HG03342 (cell line): ENCODE results near the gene PILRB.
"Not testable (repeated sequence)": the region's sequence is repeated elsewhere in the genome, so short reads cannot be mapped to it uniquely, and the experiment has no call there.

Experiments used
- ATAC-seq: cut with Tn5 transposase; IDR thresholded peaks from one replicate; pipeline ENCODE4 v1.9.1; 2021; ENCODE audit warnings: mild to moderate bottlenecking, moderate library complexity; ENCODE audit not compliant: unreplicated experiment

PILRB gene

DNA sequence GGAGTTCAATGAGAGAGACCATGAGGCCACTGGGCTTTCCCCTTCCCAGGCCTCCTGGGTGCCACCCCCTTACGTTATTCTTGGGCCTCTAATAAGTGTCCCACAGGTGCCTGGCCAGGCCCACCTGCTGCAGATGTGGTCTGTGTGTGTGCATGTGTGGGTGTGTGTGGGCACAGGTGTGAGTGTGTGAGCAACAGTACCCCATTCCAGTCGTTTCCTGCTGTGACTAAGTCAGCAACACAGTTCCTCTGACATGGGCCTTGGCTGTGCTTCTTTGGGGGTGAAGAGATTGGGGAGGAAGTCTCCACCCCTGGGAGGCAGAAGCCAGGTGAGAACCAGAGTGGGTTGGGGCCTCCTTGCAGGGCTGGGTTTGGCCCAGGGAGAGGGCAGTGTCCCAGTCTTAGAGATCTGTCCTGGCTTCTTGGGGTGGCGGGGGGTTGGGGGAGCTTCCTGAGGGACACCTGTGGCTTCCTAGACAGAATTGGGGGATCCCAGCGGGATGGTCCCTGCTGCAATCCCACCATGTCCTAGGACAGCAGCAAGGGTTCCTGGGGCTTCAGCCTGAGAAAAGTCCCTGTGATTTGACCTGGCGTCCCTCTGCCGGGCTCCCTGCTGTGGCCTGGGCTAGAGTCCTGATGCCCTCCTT, 4.1 kb upstream of the PILRB start:
- ATAC-seq, result no peak

DNA sequence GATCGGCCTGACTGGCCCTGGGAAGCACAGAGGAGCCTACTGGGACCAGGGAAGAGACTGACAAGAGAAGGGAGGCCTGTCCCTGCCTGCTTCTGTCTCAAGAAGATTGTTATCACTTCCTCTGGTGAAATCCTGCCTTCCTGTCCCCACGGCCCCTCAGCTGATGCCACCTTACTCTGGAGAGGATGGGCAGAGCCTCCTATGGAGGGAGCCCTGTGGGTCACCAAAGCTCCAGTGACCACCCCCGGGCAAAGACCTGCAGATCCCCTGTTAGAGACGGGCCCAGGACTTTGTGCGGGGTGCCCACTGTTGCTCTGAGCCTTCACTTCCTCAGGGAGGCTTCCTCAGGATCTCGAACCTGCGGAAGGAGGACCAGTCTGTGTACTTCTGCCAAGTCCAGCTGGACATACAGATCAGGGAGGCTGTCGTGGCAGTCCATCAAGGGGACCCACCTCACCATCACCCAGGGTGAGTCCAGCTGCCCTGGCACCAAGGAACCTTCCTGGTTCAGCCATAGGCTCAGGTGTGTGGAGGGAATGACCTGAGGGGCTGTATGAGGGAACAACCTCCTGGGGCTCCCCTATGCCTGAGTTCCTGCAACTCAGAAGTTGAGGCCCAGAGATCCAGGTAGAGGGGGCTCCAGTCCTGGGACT, 1.4 kb upstream of the PILRB start:
- no peak for ATAC-seq

- ATAC-seq, result no peak
Observed at GRCh38 chr7:100357131-100357561, 771 bp upstream of the PILRB start.

DNA sequence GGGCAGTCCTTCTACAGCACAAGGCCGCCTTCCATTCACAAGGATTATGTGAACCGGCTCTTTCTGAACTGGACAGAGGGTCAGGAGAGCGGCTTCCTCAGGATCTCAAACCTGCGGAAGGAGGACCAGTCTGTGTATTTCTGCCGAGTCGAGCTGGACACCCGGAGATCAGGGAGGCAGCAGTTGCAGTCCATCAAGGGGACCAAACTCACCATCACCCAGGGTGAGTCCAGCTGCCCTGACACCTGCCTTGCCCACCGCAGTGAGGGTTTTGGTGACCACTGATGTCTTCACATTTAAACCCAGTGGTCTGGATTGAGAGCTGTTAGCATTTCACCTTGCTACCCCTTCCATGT, 918 bp downstream of the PILRB start:
- no peak for ATAC-seq

- ATAC-seq, result no peak
Observed at GRCh38 chr7:100360135-100360854, 2.4 kb downstream of the PILRB start.

GRCh38 chr7:100363098-100363497, 5.2 kb downstream of the PILRB start:
- ATAC-seq, result no peak

DNA sequence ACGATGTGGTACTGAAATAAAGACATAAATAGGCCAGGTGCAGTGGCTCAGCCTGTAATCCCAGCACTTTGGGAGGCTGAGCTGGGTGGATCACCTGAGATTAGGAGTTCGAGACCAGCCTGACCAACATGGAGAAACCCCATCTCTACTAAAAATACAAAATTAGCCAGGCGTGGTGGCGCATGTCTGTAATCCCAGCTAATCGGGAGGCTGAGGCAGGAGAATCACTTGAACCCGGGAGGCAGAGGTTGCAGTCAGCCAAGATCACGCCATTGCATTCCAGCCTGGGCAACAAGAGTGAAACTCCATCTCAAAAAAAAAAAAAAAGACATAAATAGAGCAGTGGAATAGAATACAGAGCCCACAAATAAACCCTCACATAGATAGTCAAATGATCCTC, 5.9 kb downstream of the PILRB start:
- not testable (repeated sequence) for ATAC-seq

DNA sequence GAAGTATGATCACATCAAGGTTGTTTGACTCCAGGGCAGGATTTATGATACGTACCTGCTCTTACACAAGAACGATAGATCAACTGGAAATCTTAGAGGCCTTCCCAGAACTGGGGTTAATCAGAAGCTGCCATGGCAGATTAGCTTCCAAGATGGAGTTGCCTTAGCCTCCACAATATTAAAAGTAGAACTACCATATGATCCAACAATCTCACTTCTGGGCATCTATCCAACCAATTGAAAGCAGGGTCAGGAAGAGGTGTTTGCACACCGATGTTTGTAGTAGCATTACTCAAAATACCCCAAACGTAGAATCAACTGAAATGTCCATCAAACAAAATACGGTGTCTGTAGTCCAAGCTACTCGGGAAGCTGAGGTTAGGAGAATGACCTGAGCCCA, 6.6 kb downstream of the PILRB start:
- no peak for ATAC-seq

DNA sequence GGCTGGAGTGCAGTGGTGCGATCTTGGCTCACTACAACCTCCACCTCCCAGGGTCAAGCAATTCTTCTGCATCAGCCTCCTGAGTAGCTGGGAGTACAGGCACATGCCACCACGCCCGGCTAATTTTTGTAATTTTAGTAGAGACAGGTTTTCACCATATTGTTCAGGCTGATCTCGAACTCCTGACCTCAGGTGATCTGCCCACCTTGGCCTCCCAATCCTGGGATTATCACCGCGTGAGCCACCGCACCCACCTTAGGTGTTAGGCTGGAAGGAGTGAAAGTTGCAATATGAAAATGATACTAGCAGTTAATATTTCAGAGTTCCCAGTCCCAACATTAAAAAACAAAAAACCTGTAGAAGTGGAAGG, 8.1 kb downstream of the PILRB start:
- ATAC-seq, result peak; percentile 5

DNA sequence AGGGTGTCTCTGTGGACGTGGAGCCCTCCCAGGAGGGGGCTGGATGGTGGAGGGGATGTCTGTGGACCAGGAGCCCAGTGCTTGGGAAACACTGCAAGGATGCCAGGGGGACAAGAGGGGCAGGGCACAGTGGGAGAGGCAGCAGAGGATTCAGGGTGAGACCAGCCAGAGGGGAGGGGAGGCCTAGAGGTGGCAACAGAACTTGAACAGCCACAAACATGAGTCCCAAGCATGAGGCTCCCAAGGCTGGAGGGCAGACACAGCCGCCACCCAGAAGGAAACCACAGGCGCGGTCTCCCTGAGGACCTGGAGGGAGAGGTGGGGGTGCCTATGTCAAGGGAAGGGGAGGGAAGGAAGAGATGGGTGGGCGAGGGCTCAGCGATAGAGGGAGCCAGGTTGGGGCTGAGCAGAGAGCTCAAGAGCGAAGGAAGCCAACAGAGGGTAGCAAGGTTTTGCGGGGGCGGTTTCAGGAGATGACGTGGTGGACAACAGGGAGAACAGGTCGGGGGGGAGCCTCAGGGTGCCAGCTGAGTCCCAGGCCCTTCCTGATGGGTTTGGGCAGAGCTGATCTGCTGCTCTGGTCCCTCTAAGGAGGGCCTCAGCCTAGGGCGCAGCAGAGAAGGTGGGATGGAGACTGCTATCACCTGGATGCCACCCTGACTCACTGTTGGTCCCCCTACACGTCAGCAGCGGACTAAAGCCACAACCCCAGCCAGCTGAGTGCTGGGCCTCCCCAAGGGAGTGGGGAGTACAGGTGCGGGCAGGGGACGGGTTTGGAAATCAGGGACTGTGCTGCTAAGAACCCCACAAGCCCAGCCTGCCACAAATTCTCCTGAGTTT, 8.7 kb downstream of the PILRB start:
- peak; percentile 26 for ATAC-seq

- no peak for ATAC-seq
Observed at GRCh38 chr7:100367251-100367620, 9.3 kb downstream of the PILRB start.

- ATAC-seq, result no peak
Observed at GRCh38 chr7:100367676-100368613, 10.0 kb downstream of the PILRB start.

GRCh38 chr7:100369105-100369504, 11.2 kb downstream of the PILRB start:
- ATAC-seq, result peak; percentile 47

- no peak for ATAC-seq
Observed at GRCh38 chr7:100370303-100370702, 12.4 kb downstream of the PILRB start.

GRCh38 chr7:100370746-100371145, 12.8 kb downstream of the PILRB start:
- no peak for ATAC-seq

DNA sequence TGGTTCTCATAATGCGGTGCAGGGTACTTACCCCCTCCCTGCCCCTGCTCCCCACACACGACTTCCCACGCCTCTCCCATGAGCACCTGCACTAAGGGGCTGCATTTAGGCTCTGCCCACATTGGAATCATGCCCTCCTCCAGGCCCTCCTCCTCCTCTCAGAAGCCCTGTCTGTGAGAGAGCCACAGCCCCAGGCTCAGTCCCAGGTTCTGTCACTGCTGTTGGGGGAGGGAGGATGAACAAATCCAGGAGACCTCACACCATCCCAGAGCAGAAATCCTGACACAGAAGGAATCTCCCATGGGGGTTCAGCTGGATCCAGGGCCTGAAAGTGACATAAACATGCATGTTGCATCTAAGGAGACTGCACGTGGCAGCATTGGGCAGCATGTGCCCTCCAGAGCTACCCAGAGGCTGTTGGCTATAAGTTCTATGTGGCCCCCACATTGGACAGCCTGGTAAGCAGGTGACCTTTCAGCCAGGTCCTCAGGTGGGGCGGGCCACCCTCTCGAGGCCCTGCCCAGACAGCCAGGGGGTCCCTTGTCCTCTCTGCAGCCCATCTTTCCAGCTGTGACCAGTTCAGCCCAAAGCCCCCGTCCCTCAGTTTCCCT, 13.7 kb downstream of the PILRB start:
- ATAC-seq, result no peak

- no peak for ATAC-seq
Observed at GRCh38 chr7:100372256-100372655, 14.3 kb downstream of the PILRB start.

DNA sequence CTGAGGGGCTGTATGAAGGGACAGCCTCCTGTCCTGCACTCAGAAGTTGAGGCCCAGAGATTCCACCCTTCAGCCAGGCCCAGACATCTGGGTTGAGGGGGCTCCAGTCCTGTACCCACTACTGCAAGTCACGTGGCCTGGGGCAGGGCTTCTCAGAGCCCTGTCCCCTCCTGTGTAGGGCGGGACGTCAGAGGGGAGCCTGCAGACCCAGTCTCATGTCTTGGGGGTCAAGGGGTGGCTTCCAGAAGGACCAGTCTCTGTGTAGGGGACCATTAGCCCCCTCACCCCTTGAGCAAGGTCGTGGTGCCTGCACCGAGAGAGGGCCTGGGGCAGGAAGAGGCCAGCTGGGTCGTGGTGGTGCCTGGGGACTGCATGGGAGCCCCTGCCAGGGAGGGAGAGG, 14.8 kb downstream of the PILRB start:
- ATAC-seq, result no peak

- ATAC-seq, result no peak
Observed at GRCh38 chr7:100373261-100373831, 15.4 kb downstream of the PILRB start, which contains the start of gene PILRA. Gene PILRA (plus strand): TSS chr7:100373487. CDS start chr7:100373657, 170 bp downstream.
